Measurements from ENCODE around the gene TGFBR2.

DNA sequence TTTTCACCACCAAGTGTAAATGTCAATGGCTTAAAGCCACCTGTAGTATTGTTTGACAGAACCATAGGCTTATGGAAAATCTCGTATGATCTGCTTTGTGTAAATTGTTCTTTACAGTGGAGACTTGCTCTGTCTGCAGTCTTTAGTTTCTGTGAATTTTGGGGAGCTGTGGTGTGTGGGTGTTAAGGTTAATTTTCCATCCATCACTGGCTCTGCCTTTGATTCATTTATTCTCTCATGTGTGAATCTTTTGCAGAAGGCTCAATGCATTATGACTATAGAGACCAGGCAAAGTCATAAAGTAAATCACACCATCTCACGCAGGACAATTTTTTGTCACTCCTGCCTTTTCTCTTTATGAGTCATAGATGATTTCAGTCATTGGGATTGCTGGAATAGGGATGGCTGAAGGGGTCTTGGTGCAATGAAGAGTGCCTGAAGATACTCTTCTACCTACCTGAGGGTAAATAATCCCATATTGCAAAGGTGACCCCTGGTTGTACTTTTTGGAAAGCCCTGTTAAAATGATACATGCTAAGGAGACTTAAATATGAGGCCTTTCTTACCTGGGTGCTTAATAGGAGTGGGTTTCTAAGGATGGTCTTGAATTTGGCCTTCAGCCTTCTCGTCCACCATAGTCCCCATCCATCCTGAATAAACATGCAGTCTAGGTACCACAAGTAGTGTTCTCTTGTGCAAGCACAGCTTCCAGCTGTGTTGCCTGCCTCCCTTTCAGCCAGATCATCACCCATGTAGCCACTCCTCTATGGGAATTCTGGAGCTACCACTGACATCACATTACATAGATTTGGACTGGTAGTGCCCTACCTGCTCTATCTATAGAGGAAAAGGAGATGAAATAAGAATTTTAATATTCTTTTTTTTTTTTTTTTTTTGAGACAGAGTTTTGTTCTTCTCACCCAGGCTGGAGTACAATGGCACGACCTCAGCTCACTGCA lies 14.3 kb downstream of the TGFBR2 start:
- TF ChIP-seq, protein P1, sequence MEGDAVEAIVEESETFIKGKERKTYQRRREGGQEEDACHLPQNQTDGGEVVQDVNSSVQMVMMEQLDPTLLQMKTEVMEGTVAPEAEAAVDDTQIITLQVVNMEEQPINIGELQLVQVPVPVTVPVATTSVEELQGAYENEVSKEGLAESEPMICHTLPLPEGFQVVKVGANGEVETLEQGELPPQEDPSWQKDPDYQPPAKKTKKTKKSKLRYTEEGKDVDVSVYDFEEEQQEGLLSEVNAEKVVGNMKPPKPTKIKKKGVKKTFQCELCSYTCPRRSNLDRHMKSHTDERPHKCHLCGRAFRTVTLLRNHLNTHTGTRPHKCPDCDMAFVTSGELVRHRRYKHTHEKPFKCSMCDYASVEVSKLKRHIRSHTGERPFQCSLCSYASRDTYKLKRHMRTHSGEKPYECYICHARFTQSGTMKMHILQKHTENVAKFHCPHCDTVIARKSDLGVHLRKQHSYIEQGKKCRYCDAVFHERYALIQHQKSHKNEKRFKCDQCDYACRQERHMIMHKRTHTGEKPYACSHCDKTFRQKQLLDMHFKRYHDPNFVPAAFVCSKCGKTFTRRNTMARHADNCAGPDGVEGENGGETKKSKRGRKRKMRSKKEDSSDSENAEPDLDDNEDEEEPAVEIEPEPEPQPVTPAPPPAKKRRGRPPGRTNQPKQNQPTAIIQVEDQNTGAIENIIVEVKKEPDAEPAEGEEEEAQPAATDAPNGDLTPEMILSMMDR (IDR thresholded peaks at IDR 0.05; ENCODE audit: insufficient read depth, low read length) = no peak
- TF ChIP-seq, protein P2, sequence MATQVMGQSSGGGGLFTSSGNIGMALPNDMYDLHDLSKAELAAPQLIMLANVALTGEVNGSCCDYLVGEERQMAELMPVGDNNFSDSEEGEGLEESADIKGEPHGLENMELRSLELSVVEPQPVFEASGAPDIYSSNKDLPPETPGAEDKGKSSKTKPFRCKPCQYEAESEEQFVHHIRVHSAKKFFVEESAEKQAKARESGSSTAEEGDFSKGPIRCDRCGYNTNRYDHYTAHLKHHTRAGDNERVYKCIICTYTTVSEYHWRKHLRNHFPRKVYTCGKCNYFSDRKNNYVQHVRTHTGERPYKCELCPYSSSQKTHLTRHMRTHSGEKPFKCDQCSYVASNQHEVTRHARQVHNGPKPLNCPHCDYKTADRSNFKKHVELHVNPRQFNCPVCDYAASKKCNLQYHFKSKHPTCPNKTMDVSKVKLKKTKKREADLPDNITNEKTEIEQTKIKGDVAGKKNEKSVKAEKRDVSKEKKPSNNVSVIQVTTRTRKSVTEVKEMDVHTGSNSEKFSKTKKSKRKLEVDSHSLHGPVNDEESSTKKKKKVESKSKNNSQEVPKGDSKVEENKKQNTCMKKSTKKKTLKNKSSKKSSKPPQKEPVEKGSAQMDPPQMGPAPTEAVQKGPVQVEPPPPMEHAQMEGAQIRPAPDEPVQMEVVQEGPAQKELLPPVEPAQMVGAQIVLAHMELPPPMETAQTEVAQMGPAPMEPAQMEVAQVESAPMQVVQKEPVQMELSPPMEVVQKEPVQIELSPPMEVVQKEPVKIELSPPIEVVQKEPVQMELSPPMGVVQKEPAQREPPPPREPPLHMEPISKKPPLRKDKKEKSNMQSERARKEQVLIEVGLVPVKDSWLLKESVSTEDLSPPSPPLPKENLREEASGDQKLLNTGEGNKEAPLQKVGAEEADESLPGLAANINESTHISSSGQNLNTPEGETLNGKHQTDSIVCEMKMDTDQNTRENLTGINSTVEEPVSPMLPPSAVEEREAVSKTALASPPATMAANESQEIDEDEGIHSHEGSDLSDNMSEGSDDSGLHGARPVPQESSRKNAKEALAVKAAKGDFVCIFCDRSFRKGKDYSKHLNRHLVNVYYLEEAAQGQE (IDR thresholded peaks at IDR 0.05; ENCODE audit: insufficient replicate concordance, low read depth) = no peak
- no peak for TF ChIP-seq SPI1 (IDR thresholded peaks at IDR 0.05; ENCODE audit: borderline replicate concordance, low read depth)
- no peak for TF ChIP-seq POLR2AphosphoS5 (IDR thresholded peaks at IDR 0.05; ENCODE audit: low read depth)
- TF ChIP-seq GABPA (IDR thresholded peaks at IDR 0.05; ENCODE audit: low read depth) = no peak

All from HL-60 (cell line).